Calu3 (cell line): ENCODE data around the gene MCRS1. TPM values are rescaled to one million over a fixed set of nuclear protein-coding genes. Genes with fewer than 3 reads are reported as not detected.

Experiments used
- BruUV-seq: library from RNA; stranded (reverse); fragments of 400-500 nt; replicated peaks from 2 replicates; lab custom pipeline; 2021; lab: Mats Ljungman, UMichigan
- CTCF ChIA-PET: fragments of 300-600 bp; sonication (Branson Sonifier 250); formaldehyde crosslinking; loops from one replicate; lab custom pipeline; 2022; ENCODE audit warnings: antibody characterized with exemption; lab: Charles Lee
- DNase-seq: peaks from one replicate; pipeline ENCODE4 v3.0.0; 2022
- H3K27ac Mint-ChIP-seq: one replicate; pipeline ENCODE4 v1.8.0; 2022; ENCODE audit warnings: mixed read lengths; ENCODE audit not compliant: unreplicated experiment
- H3K27me3 Mint-ChIP-seq: one replicate; pipeline ENCODE4 v1.8.0; 2022; ENCODE audit warnings: mixed read lengths; ENCODE audit not compliant: unreplicated experiment
- H3K36me3 Mint-ChIP-seq: one replicate; pipeline ENCODE4 v1.8.0; 2022; ENCODE audit warnings: mild to moderate bottlenecking, moderate library complexity, mixed read lengths; ENCODE audit not compliant: insufficient read depth, unreplicated experiment
- H3K4me1 Mint-ChIP-seq: one replicate; pipeline ENCODE4 v1.8.0; 2022; ENCODE audit warnings: mild to moderate bottlenecking, low read depth, mixed read lengths; ENCODE audit not compliant: unreplicated experiment
- H3K4me3 Mint-ChIP-seq: one replicate; pipeline ENCODE4 v1.8.0; 2022; ENCODE audit warnings: mild to moderate bottlenecking, low read depth, moderate library complexity, mixed read lengths; ENCODE audit not compliant: unreplicated experiment
- H3K9me3 Mint-ChIP-seq: one replicate; pipeline ENCODE4 v1.8.0; 2022; ENCODE audit warnings: low read depth, mixed read lengths; ENCODE audit not compliant: unreplicated experiment
- intact Hi-C: fragments of 100-400 bp; cut with micrococcal nuclease; formaldehyde crosslinking; loops from one replicate; pipeline ENCODE4 v1.10.0; 2022; ENCODE audit not compliant: unreplicated experiment
- total RNA-seq: library from RNA; stranded (reverse); gene quantifications from 2 replicates; pipeline ENCODE4 v1.2.3, GENCODE V29; 2022
- TF ChIP-seq, protein P1 (sequence below): fragments of 200-600 bp; IDR thresholded peaks from one replicate; pipeline ENCODE4 v1.8.0; 2022; ENCODE audit warnings: antibody characterized with exemption; ENCODE audit not compliant: unreplicated experiment

The MCRS1 gene
- total RNA-seq, 1 experiment from 2014 or later, result 38.0 TPM

DNA sequence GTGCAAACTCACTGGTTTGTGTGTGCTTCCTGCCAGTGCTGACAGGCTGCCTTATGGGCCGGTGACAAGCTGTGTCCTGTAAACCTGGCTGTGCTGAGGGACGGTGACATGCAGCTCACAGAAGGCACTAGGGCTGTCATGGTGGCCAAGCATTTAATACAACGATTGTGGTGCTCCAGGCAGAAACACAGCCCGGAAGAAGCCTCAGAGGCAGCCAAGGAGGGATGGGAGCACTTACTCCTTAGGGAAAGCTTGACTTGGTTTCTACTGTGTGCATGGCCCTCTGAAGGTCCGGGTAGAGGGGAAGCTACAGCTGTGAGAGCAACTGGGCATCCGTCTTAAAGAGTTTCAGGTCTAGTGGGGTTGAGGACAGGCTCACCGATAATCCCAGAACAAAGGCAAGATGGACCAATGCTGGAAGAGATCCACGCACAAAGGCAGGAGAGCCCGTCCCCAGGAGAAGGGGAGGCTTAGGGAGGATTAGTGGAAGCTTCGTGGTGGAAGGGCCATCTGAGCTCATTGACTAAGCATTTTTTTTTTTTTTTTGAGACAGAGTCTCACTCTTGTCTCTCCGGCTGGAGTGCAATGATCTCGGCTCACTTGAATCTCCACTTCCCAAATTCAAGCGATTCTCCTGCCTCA lies 10.7 kb upstream of the MCRS1 start:
- no peak for DNase-seq
- CTCF ChIA-PET, result no interaction called here
- peaks cover 5% of the 10 kb centered on the region for H3K36me3 Mint-ChIP-seq
- no peaks in the 10 kb centered on the region for H3K4me1 Mint-ChIP-seq
- intact Hi-C loops, result no loop called here
- TF ChIP-seq, protein P1, sequence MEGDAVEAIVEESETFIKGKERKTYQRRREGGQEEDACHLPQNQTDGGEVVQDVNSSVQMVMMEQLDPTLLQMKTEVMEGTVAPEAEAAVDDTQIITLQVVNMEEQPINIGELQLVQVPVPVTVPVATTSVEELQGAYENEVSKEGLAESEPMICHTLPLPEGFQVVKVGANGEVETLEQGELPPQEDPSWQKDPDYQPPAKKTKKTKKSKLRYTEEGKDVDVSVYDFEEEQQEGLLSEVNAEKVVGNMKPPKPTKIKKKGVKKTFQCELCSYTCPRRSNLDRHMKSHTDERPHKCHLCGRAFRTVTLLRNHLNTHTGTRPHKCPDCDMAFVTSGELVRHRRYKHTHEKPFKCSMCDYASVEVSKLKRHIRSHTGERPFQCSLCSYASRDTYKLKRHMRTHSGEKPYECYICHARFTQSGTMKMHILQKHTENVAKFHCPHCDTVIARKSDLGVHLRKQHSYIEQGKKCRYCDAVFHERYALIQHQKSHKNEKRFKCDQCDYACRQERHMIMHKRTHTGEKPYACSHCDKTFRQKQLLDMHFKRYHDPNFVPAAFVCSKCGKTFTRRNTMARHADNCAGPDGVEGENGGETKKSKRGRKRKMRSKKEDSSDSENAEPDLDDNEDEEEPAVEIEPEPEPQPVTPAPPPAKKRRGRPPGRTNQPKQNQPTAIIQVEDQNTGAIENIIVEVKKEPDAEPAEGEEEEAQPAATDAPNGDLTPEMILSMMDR, result no peak
- no peak overlapping the region for H3K4me3 Mint-ChIP-seq
- no peaks in the 10 kb centered on the region for H3K9me3 Mint-ChIP-seq
- BruUV-seq, result no TSS peak
- no peak overlapping the region for H3K27ac Mint-ChIP-seq
- H3K27me3 Mint-ChIP-seq, result no peaks in the 10 kb centered on the region

DNA sequence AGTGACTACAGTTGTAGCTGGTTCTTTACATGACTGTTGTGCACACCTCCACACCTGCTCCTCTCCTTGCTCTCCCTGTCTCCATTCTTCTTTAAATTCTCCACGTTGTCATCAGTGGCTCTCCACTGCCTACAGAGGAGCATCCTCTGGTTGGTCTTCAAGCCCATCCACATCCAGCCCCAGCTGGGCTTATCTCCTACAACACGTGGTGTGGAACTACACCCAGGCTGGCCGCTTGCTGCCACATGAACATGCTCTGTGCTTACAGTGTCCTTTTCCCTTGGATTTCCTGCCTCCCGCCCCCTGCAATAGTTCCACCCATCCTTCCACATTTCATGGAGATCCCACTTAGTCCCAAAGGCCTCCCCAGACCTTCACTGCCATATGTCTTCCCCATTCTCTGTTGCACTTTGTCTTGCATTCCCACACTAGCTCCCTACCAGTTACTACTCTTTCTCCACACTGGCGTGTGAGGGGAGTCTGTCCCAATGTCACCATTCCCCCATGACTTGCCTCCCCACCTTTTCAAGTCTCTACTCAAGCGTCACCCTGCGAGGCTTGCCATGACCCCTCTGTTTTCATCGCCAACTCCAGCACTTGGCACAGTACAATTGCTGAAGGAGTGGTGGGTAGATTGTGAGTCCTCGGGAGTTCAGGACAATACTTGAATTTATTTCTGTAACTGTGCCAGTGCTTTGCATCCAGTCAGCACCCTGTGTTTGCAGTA lies 9.8 kb upstream of the MCRS1 start:
- Mint-ChIP-seq H3K27me3 (no peaks in the 10 kb centered on the region), H3K36me3 (peaks cover 5% of the 10 kb centered on the region)
- intact Hi-C loops, result no loop called here

DNA sequence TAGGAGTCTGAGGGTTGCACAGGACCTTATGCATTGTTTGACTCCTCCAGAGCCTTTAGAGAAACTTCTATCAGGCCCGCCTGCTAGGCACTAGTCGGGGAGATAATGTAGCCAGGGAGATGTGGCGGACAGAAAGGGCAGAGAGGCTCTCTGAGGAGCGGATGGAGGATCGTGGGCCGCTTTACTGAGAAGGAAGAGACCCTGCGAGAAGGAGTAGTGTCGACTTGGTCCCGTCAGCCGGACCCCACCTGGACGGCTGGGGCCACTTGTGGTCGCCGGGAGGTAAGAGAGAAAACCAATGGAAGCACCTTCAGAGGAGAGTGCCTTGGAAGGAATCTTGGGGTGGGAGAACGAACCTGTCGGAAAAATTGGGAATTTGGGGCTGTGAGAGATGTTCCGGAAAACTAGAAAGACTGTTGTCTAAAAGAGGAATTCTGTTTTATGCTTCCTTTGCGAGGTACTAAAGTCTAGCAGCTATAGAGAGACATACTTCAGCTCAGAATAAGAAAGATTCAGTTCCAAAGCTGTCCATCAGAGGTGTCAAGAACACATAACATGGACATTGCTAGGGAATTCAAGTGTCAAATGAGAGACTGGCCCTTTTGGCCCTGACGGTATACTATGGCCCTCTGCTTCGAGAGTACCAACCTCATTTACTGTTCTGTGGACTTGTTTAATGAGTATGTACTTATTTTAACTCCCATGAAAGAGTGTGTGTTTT lies 660 bp upstream of the MCRS1 start:
- CTCF ChIA-PET, result interaction anchor here (0.8 kb wide), 1 partner anchor 221 kb away, joined by 3 read pairs; no protein-coding TSS in a partner anchor
- Mint-ChIP-seq H3K4me1 (peaks cover 17% of the 10 kb centered on the region), H3K27ac (peak overlapping the region; percentile 94), H3K9me3 (peaks cover 3% of the 10 kb centered on the region), H3K36me3 (peaks cover 28% of the 10 kb centered on the region), H3K27me3 (no peaks in the 10 kb centered on the region), H3K4me3 (peak overlapping the region; percentile 96)
- DNase-seq, result no peak
- intact Hi-C loops, result no loop called here
- no TSS peak for BruUV-seq
- TF ChIP-seq, protein P1, result no peak

More for the DNA sequence above, 9.8 kb upstream of the MCRS1 start:
- no peaks in the 10 kb centered on the region for H3K4me1 Mint-ChIP-seq
- no TSS peak for BruUV-seq
- TF ChIP-seq, protein P1, result no peak
- no peaks in the 10 kb centered on the region for H3K9me3 Mint-ChIP-seq
- CTCF ChIA-PET, result no interaction called here
- H3K27ac Mint-ChIP-seq, result no peak overlapping the region
- DNase-seq, result no peak
- no peak overlapping the region for H3K4me3 Mint-ChIP-seq

DNA sequence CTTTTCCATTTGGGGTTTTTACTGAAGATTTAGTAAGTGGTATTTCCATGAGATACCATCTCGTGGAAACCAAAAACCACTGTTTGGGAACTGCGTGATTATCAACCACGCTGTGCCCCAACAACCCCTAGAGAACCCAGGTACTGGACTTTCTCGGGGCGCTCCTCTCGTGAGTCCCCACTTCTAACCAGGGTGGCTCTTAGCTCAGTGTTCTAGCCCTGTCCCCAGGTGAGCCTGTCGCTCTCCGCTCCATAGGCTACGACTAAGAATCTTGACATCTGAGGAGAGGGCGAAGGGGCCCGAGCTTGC lies 686 bp downstream of the MCRS1 start:
- CTCF ChIA-PET, result interaction anchor here (0.6 to 1.4 kb wide), 2 partner anchors 13 to 207 kb away, joined by 4 to 7 read pairs; no protein-coding TSS in a partner anchor
- peak overlapping the region; percentile 96 for H3K4me3 Mint-ChIP-seq
- BruUV-seq, result no TSS peak
- no peaks in the 10 kb centered on the region for H3K27me3 Mint-ChIP-seq
- peaks cover 3% of the 10 kb centered on the region for H3K9me3 Mint-ChIP-seq
- peaks cover 33% of the 10 kb centered on the region for H3K36me3 Mint-ChIP-seq
- TF ChIP-seq, protein P1, result no peak
- intact Hi-C loops, result no loop called here
- peaks cover 17% of the 10 kb centered on the region for H3K4me1 Mint-ChIP-seq
- peak overlapping the region; percentile 94 for H3K27ac Mint-ChIP-seq
- no peak for DNase-seq
